Peyer's patch (tissue), 4 donors: Measurements from ENCODE around the gene KLRK1. TPM values are rescaled to one million over a fixed set of nuclear protein-coding genes. Genes with fewer than 3 reads are reported as not detected.

ENCODE experiments used
- DNase-seq, 3 donors: peaks; one replicate each; pipeline ENCODE4 v3.0.0-alpha.2; 2017 to 2019
- H3K27ac ChIP-seq, 4 donors: fragments of 200-600 bp; sonication (generic); one replicate each; pipeline ENCODE4 v1.5.1; 2016 to 2019
- H3K27me3 ChIP-seq, 2 donors: fragments of 200-600 bp; sonication (generic); one replicate each; pipeline ENCODE4 v1.5.1; 2019
- H3K36me3 ChIP-seq, 3 donors: fragments of 200-600 bp; sonication (generic); one replicate each; pipeline ENCODE4 v1.5.1; 2016 to 2019
- H3K4me1 ChIP-seq, 4 donors: fragments of 200-600 bp; sonication (generic); one replicate each; pipeline ENCODE4 v1.5.1; 2016 to 2019
- H3K4me3 ChIP-seq, 4 donors: fragments of 200-600 bp; sonication (generic); 1 replicate in 3 of 4; 2 replicates in 1 of 4; pipeline ENCODE4 v1.5.1; 2016 to 2019; ENCODE audit warnings: mild to moderate bottlenecking in 1 of 4
- H3K9me3 ChIP-seq, 4 donors: fragments of 200-600 bp; sonication (generic); one replicate each; pipeline ENCODE4 v1.5.1; 2016 to 2019; ENCODE audit warnings: mild to moderate bottlenecking in 1 of 4
- POLR2A ChIP-seq, 2 donors: fragments of 450-650 bp; IDR thresholded peaks; one replicate each; pipeline ENCODE4 v1.5.1; 2017; ENCODE audit warnings: antibody characterized with exemption in 2 of 2, mild to moderate bottlenecking in 2 of 2, moderate library complexity in 2 of 2
- total RNA-seq, 4 donors: library from RNA; depleted of rRNA; stranded (reverse); fragments of >200 nt; gene quantifications; one replicate each; pipeline ENCODE4 v1.1.0, GENCODE V29; 2016
- TF ChIP-seq, protein P1 (sequence below), 6 experiments: fragments of 450-650 bp in 4 of 6; fragments of 200-600 bp in 2 of 6; sonication (generic) in 1 of 6; IDR thresholded peaks; one replicate each; pipeline ENCODE4 v1.5.1; 2017 to 2019; ENCODE audit warnings: antibody characterized with exemption in 6 of 6, mild to moderate bottlenecking in 3 of 6, moderate library complexity in 1 of 6

The KLRK1 gene
- total RNA-seq, 4 donors from 2014 or later = 3.3 to 17.9 (median 6.6) TPM

DNA sequence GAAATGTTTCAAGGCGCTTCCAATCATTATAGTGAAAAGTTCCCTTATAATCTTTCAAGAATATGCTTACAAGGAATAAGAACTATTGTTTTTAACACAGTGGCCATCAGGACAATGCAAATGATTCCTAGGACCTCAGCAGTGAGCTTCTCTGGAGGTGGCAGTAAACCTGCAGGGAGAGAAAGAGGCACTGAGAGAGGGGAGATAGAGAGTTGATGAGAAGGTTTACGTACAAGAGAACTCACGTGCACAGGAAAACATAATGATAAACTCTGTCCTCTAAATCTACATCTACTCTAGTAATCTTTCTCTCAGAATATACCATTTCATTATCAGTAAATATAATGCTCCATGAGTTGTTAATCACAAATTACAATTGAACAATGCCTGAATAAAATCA, 19.0 kb upstream of the KLRK1 start:
- DNase-seq = no peak
- H3K27ac ChIP-seq = no peak overlapping the region
- peaks cover 0 to 4% (median 0%) of the 10 kb centered on the region in 4 donors for H3K9me3 ChIP-seq
- no peak overlapping the region for H3K4me3 ChIP-seq
- no peaks in the 10 kb centered on the region for H3K36me3 ChIP-seq
- no peak for TF ChIP-seq POLR2A (IDR thresholded peaks at IDR 0.05)
- TF ChIP-seq, protein P1, sequence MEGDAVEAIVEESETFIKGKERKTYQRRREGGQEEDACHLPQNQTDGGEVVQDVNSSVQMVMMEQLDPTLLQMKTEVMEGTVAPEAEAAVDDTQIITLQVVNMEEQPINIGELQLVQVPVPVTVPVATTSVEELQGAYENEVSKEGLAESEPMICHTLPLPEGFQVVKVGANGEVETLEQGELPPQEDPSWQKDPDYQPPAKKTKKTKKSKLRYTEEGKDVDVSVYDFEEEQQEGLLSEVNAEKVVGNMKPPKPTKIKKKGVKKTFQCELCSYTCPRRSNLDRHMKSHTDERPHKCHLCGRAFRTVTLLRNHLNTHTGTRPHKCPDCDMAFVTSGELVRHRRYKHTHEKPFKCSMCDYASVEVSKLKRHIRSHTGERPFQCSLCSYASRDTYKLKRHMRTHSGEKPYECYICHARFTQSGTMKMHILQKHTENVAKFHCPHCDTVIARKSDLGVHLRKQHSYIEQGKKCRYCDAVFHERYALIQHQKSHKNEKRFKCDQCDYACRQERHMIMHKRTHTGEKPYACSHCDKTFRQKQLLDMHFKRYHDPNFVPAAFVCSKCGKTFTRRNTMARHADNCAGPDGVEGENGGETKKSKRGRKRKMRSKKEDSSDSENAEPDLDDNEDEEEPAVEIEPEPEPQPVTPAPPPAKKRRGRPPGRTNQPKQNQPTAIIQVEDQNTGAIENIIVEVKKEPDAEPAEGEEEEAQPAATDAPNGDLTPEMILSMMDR (IDR thresholded peaks at IDR 0.05) = no peak
- no peaks in the 10 kb centered on the region for H3K27me3 ChIP-seq
- H3K4me1 ChIP-seq = no peaks in the 10 kb centered on the region

DNA sequence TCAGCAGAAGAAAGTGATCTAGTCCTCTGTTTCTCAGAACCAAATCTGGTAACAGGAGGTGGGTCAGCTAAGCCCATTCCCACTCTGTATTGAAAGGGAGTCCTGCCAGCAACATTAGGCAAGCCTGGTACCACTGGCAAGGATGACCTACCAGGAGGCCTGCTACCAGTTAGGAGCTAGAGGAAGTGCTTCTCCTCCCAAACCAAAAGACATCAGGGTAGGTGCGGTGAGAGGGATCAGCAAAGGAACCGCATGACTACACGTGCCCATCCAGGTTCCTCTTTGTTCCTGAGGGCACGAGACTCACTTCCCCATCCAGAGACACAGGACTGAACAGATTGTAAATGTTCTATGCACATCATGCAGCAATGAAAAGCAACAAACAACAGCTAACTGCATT, 16.9 kb upstream of the KLRK1 start:
- peak overlapping the region in 1 of 4 donors; percentile 17 for H3K4me3 ChIP-seq

DNA sequence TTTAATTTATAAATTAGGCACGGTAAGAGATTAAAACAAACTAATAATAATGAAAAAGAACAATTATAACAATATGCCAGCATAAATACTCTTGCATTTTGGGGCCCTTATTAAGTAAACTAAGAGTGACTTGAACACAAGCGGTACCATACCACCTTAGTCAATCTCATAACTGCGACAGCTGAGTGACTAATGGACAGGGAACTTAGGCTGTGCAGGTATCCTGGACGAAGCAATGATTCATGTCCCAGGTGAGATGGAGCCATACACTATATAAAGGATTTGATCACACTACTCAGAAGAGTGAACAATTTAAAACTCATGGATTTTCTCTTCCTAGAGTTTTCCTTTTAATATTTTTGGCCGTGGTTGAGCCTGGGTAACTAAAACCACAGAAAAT, 15.5 kb upstream of the KLRK1 start:
- Histone ChIP-seq H3K4me1 (no peaks in the 10 kb centered on the region), H3K4me3 (peak overlapping the region in 1 of 4 donors; percentile 1), H3K27ac (no peak overlapping the region), H3K27me3 (no peaks in the 10 kb centered on the region), H3K36me3 (no peaks in the 10 kb centered on the region), H3K9me3 (peaks cover 0 to 4% (median 0%) of the 10 kb centered on the region in 4 donors)
- TF ChIP-seq POLR2A (IDR thresholded peaks at IDR 0.05) = no peak
- TF ChIP-seq, protein P1 (IDR thresholded peaks at IDR 0.05) = no peak
- DNase-seq = no peak

More for the DNA sequence above, 16.9 kb upstream of the KLRK1 start:
- H3K9me3 ChIP-seq = peaks cover 0 to 4% (median 0%) of the 10 kb centered on the region in 4 donors
- H3K27me3 ChIP-seq = no peaks in the 10 kb centered on the region
- H3K27ac ChIP-seq = no peak overlapping the region
- TF ChIP-seq, protein P1 (IDR thresholded peaks at IDR 0.05) = no peak
- TF ChIP-seq POLR2A (IDR thresholded peaks at IDR 0.05) = no peak
- no peaks in the 10 kb centered on the region for H3K4me1 ChIP-seq
- no peaks in the 10 kb centered on the region for H3K36me3 ChIP-seq
- no peak for DNase-seq

DNA sequence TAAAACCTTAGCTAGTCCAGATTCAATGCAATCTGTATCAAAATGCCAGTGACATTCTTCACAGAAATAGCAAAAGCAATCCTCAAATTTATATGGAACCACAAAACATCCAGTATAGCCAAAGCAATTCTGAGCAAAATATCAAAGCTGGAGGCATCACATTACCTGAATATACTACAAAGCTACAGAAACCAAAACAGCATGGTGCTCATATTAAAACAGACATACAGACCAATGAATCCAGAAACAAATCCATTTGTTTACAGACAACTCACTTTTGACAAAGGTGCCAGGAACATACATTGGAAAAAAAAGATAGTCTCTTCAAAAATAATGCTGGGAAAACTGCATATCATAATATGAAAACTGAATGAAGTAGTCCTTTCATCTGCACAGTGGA, 15.0 kb upstream of the KLRK1 start:
- Histone ChIP-seq H3K27me3 (no peaks in the 10 kb centered on the region), H3K4me1 (no peaks in the 10 kb centered on the region), H3K4me3 (peak overlapping the region in 1 of 4 donors; percentile 1), H3K9me3 (peaks cover 0 to 4% (median 0%) of the 10 kb centered on the region in 4 donors), H3K36me3 (no peaks in the 10 kb centered on the region), H3K27ac (no peak overlapping the region)
- TF ChIP-seq, protein P1 (IDR thresholded peaks at IDR 0.05) = no peak
- TF ChIP-seq POLR2A (IDR thresholded peaks at IDR 0.05) = no peak
- DNase-seq = no peak

DNA sequence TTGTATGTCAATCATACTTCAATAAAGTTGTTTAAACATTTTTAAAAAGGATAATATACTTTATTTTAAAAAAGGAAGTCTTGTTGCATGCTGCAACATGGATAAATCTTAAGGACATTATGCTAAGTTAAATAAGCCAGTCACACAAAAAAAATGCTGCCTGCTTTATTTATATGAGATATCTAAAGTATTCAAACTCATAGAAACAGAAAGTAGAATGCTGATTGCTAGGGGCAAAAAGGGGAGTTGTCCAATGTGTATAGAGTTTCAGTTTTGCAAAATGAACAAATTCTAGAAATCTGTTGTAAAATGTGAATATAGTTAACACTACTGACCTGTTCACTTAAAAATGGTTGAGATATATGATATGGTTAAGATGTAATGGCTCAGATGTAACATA, 11.0 kb upstream of the KLRK1 start:
- no peak for TF ChIP-seq POLR2A (IDR thresholded peaks at IDR 0.05)
- TF ChIP-seq, protein P1 (IDR thresholded peaks at IDR 0.05) = no peak
- Histone ChIP-seq H3K27me3 (no peaks in the 10 kb centered on the region), H3K4me1 (no peaks in the 10 kb centered on the region), H3K36me3 (no peaks in the 10 kb centered on the region), H3K9me3 (peaks cover 0 to 4% (median 0%) of the 10 kb centered on the region in 4 donors), H3K27ac (no peak overlapping the region), H3K4me3 (no peak overlapping the region)
- no peak for DNase-seq

DNA sequence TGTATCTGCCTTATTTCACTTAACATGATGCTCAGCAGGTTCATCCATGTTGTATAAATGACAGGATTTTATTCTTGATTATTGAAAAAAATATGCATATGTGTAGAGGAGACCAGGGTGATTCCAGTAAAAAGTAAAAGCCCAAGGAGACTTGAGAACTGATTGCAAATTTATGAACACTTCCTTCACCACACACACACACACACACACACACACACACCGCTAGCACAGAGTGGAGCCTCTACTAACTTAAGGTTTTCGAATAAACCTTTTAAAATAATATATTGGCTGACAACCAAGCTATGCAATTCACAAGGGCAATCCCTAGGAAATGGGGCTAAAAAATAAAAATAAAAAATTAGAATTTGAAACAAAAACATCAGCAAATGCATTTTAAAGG, 8.3 kb upstream of the KLRK1 start:
- Histone ChIP-seq H3K27ac (no peak overlapping the region), H3K4me1 (peaks cover 0 to 4% (median 0%) of the 10 kb centered on the region in 4 donors), H3K9me3 (no peaks in the 10 kb centered on the region), H3K4me3 (no peak overlapping the region), H3K27me3 (no peaks in the 10 kb centered on the region), H3K36me3 (no peaks in the 10 kb centered on the region)
- TF ChIP-seq POLR2A (IDR thresholded peaks at IDR 0.05) = no peak
- TF ChIP-seq, protein P1 (IDR thresholded peaks at IDR 0.05) = no peak
- no peak for DNase-seq
